SW 1271 (cell line): ENCODE results near the gene TMEM190.

Experiments used
- DNase-seq, 2 experiments: peaks; one replicate each; lab custom pipeline; 2025; lab: John Stamatoyannopoulos, UW

The TMEM190 gene

GRCh38 chr19:55372316-55373081 is 4.1 kb upstream of the TMEM190 start:
- DNase-seq = no peak

- DNase-seq = no peak
These were observed 3.2 kb upstream of the TMEM190 start for GRCh38 chr19:55373306-55373992.

- no peak for DNase-seq
These were observed 2.5 kb upstream of the TMEM190 start for GRCh38 chr19:55373993-55374757.

GRCh38 chr19:55377356-55378131 is 918 bp downstream of the TMEM190 start:
- no peak for DNase-seq

GRCh38 chr19:55379174-55379573 is 2.5 kb downstream of the TMEM190 start:
- DNase-seq = no peak

GRCh38 chr19:55382013-55382412 is 5.4 kb downstream of the TMEM190 start:
- DNase-seq = no peak

GRCh38 chr19:55382522-55383054 is 6.0 kb downstream of the TMEM190 start:
- DNase-seq = no peak

GRCh38 chr19:55383279-55384130 is 6.9 kb downstream of the TMEM190 start:
- DNase-seq = peak in 1 of 2 experiments; percentile 20

GRCh38 chr19:55384131-55384919 is 7.7 kb downstream of the TMEM190 start, which contains the start of gene TMEM238:
Gene TMEM238, minus strand, starts transcription at chr19:55384292. Its CDS starts 33 bp downstream, at chr19:55384259.
- no peak for DNase-seq

GRCh38 chr19:55384920-55385723 is 8.5 kb downstream of the TMEM190 start:
- peak; percentile 64 to 90 for DNase-seq

GRCh38 chr19:55385724-55386492 is 9.3 kb downstream of the TMEM190 start, which contains the start of gene RPL28:
Gene RPL28, plus strand, starts transcription at chr19:55385932. Its CDS starts 426 bp downstream, at chr19:55386358.
- peak; percentile 89 to 92 for DNase-seq

GRCh38 chr19:55386493-55386971 is 9.9 kb downstream of the TMEM190 start:
- DNase-seq = no peak

GRCh38 chr19:55387736-55388497 is 11.3 kb downstream of the TMEM190 start:
- no peak for DNase-seq

- DNase-seq = no peak
These were observed 13.0 kb downstream of the TMEM190 start for GRCh38 chr19:55389386-55390317.

GRCh38 chr19:55390461-55390880 is 13.8 kb downstream of the TMEM190 start:
- DNase-seq = no peak

GRCh38 chr19:55391191-55391670 is 14.6 kb downstream of the TMEM190 start:
- DNase-seq = no peak
